Vagina (tissue), 2 donors: ENCODE measurements around the gene RIC8B. TPM values are rescaled to one million over a fixed set of nuclear protein-coding genes. Genes with fewer than 3 reads are reported as not detected.
A peak's percentile ranks its signal among the peaks of the same experiment; 100 is the strongest.

Experiments used
- DNase-seq, 2 donors: peaks; one replicate each; pipeline ENCODE4 v3.0.0-alpha.2; 2017; ENCODE audit errors: extremely low spot score in 2 of 2
- H3K27ac ChIP-seq: fragments of 200-600 bp; sonication (generic); one replicate; pipeline ENCODE4 v1.5.1; 2019
- H3K27me3 ChIP-seq: fragments of 200-600 bp; sonication (generic); one replicate; pipeline ENCODE4 v1.5.1; 2019
- H3K36me3 ChIP-seq, 2 donors: fragments of 200-600 bp; sonication (generic); one replicate each; pipeline ENCODE4 v1.5.1; 2017 to 2019
- H3K4me1 ChIP-seq: fragments of 200-600 bp; sonication (generic); one replicate; pipeline ENCODE4 v1.5.1; 2019
- H3K4me3 ChIP-seq, 2 donors: fragments of 200-600 bp; sonication (generic); 1 replicate in 1 of 2; 2 replicates in 1 of 2; pipeline ENCODE4 v1.5.1; 2016 to 2019
- H3K9me3 ChIP-seq: fragments of 200-600 bp; sonication (generic); one replicate; pipeline ENCODE4 v1.5.1; 2019
- POLR2A ChIP-seq, 2 donors: fragments of 450-650 bp; IDR thresholded peaks; one replicate each; pipeline ENCODE4 v1.6.1; 2017; ENCODE audit warnings: antibody characterized with exemption in 2 of 2, mild to moderate bottlenecking in 2 of 2, moderate library complexity in 2 of 2
- POLR2AphosphoS5 ChIP-seq, 2 donors: sonication (generic); formaldehyde crosslinking; IDR thresholded peaks; one replicate each; pipeline ENCODE4 v1.9.0; 2017; ENCODE audit warnings: antibody characterized with exemption in 2 of 2, mild to moderate bottlenecking in 2 of 2, low read depth in 1 of 2; ENCODE audit not compliant: insufficient read depth in 1 of 2
- intact Hi-C: fragments of 100-400 bp; cut with DNase I; formaldehyde crosslinking; loops from one replicate; pipeline ENCODE4 v1.15.1; 2023
- total RNA-seq: library from RNA; depleted of rRNA; stranded (reverse); fragments of >200 nt; gene quantifications from one replicate; pipeline ENCODE4 v1.2.3, GENCODE V29; 2016
- TF ChIP-seq, protein P1 (sequence below), 3 experiments: fragments of 450-650 bp in 2 of 3; fragments of 200-600 bp in 1 of 3; sonication (generic) in 1 of 3; IDR thresholded peaks; one replicate each; pipeline ENCODE4 v1.5.1; 2017 to 2019; ENCODE audit warnings: antibody characterized with exemption in 3 of 3, mild to moderate bottlenecking in 2 of 3, moderate library complexity in 2 of 3

Gene RIC8B
- total RNA-seq, 1 donor from 2014 or later, result 11.8 TPM

DNA sequence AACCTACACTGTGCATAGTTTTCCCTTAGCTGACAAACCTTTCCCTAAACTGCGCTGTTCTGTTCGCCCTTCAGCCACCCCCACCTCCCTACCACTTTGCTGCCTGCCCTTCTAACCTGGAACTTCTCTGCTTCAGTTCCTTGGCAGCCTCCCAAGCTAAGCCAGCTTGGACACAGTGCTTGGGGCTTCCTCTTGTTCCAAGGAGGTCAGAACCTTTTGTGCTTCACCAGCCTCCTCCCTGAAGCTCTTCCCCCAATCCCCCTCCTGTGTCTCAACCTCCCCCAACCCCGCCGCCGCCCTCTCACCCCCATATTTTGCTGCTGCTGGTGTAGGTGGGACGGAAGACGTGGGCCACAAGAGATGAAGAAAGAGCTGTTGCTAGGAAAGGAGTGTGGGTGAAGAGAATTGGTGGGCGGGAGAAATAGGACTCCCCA lies 8.1 kb upstream of the RIC8B start:
- intact Hi-C loops, result no loop called here
- no peak for DNase-seq
- Histone ChIP-seq H3K27ac (peak overlapping the region; percentile 40), H3K4me1 (no peaks in the 10 kb centered on the region), H3K4me3 (no peak overlapping the region), H3K27me3 (no peaks in the 10 kb centered on the region), H3K9me3 (no peaks in the 10 kb centered on the region), H3K36me3 (no peaks in the 10 kb centered on the region)
- TF ChIP-seq POLR2AphosphoS5 (IDR thresholded peaks at IDR 0.05; ENCODE audit: insufficient read depth in 1 of 2, low read depth in 1 of 2), result no peak

- DNase-seq, result no peak
- no peak for TF ChIP-seq POLR2A (IDR thresholded peaks at IDR 0.05)
- TF ChIP-seq, protein P1, sequence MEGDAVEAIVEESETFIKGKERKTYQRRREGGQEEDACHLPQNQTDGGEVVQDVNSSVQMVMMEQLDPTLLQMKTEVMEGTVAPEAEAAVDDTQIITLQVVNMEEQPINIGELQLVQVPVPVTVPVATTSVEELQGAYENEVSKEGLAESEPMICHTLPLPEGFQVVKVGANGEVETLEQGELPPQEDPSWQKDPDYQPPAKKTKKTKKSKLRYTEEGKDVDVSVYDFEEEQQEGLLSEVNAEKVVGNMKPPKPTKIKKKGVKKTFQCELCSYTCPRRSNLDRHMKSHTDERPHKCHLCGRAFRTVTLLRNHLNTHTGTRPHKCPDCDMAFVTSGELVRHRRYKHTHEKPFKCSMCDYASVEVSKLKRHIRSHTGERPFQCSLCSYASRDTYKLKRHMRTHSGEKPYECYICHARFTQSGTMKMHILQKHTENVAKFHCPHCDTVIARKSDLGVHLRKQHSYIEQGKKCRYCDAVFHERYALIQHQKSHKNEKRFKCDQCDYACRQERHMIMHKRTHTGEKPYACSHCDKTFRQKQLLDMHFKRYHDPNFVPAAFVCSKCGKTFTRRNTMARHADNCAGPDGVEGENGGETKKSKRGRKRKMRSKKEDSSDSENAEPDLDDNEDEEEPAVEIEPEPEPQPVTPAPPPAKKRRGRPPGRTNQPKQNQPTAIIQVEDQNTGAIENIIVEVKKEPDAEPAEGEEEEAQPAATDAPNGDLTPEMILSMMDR (IDR thresholded peaks at IDR 0.05), result no peak
- no peak for TF ChIP-seq POLR2AphosphoS5 (IDR thresholded peaks at IDR 0.05; ENCODE audit: insufficient read depth in 1 of 2, low read depth in 1 of 2)
- no peaks in the 10 kb centered on the region for H3K27me3 ChIP-seq
- no peaks in the 10 kb centered on the region for H3K9me3 ChIP-seq
- H3K27ac ChIP-seq, result no peak overlapping the region
- intact Hi-C loops, result no loop called here
- no peak overlapping the region for H3K4me3 ChIP-seq
- H3K36me3 ChIP-seq, result no peaks in the 10 kb centered on the region
- no peaks in the 10 kb centered on the region for H3K4me1 ChIP-seq
Observed at GRCh38 chr12:106767206-106767605, 7.3 kb upstream of the RIC8B start.

- Histone ChIP-seq H3K4me3 (no peak overlapping the region), H3K27ac (no peak overlapping the region), H3K36me3 (no peaks in the 10 kb centered on the region), H3K9me3 (no peaks in the 10 kb centered on the region), H3K27me3 (no peaks in the 10 kb centered on the region), H3K4me1 (no peaks in the 10 kb centered on the region)
- no peak for DNase-seq
- intact Hi-C loops, result no loop called here
- TF ChIP-seq, protein P1 (IDR thresholded peaks at IDR 0.05), result no peak
Observed at GRCh38 chr12:106767954-106768822, 6.3 kb upstream of the RIC8B start.

GRCh38 chr12:106769078-106769477 lies 5.4 kb upstream of the RIC8B start:
- DNase-seq, result no peak
- Histone ChIP-seq H3K9me3 (no peaks in the 10 kb centered on the region), H3K36me3 (no peaks in the 10 kb centered on the region), H3K4me3 (no peak overlapping the region), H3K27me3 (no peaks in the 10 kb centered on the region), H3K4me1 (no peaks in the 10 kb centered on the region), H3K27ac (no peak overlapping the region)
- intact Hi-C loops, result no loop called here
- TF ChIP-seq POLR2A (IDR thresholded peaks at IDR 0.05) (no peak), POLR2AphosphoS5 (IDR thresholded peaks at IDR 0.05; ENCODE audit: insufficient read depth in 1 of 2, low read depth in 1 of 2) (no peak)
- TF ChIP-seq, protein P1 (IDR thresholded peaks at IDR 0.05), result no peak

DNA sequence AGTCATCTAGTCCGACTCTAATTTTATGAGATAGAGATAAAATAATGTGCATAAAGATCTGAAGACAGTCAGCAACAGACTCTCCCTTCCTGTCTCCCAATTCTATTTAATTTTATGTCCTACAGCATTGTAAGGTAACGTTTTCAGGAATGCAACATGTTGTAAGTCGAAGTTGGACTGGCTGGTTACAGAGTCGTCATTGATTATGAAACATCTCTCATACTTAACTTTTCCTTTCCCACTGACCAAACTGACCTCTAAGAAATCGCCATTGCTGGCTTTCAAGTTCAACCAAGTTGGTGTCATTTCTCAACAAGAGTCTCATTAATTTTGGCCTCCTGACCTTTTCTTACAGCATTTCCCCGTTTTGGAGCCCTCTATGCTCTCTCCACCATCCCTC lies 4.9 kb upstream of the RIC8B start:
- H3K9me3 ChIP-seq, result no peaks in the 10 kb centered on the region
- TF ChIP-seq POLR2AphosphoS5 (IDR thresholded peaks at IDR 0.05; ENCODE audit: insufficient read depth in 1 of 2, low read depth in 1 of 2) (no peak), POLR2A (IDR thresholded peaks at IDR 0.05) (no peak)
- TF ChIP-seq, protein P1 (IDR thresholded peaks at IDR 0.05), result no peak
- DNase-seq, result no peak
- no peaks in the 10 kb centered on the region for H3K27me3 ChIP-seq
- H3K36me3 ChIP-seq, result no peaks in the 10 kb centered on the region
- H3K4me1 ChIP-seq, result no peaks in the 10 kb centered on the region
- H3K27ac ChIP-seq, result no peak overlapping the region
- intact Hi-C loops, result no loop called here
- no peak overlapping the region for H3K4me3 ChIP-seq
